Progenitor cell of endocrine pancreas (in vitro differentiated cells): ENCODE results near the gene PCDH7. TPM values are rescaled to one million over a fixed set of nuclear protein-coding genes. Genes with fewer than 3 reads are reported as not detected.

Experiments
- DNase-seq: peaks from one replicate; pipeline ENCODE4 v3.0.0; 2021; ENCODE audit warnings: low spot score; ENCODE audit not compliant: unreplicated experiment
- H3K27ac Mint-ChIP-seq: 2 replicates; pipeline ENCODE4 v1.8.0; 2021; ENCODE audit warnings: mild to moderate bottlenecking, moderate library complexity, mixed read lengths
- H3K27me3 Mint-ChIP-seq: 2 replicates; pipeline ENCODE4 v1.8.0; 2021; ENCODE audit warnings: mixed read lengths
- H3K36me3 Mint-ChIP-seq: 2 replicates; pipeline ENCODE4 v1.8.0; 2022; ENCODE audit warnings: mixed read lengths; ENCODE audit not compliant: insufficient read depth
- H3K4me1 Mint-ChIP-seq: 2 replicates; pipeline ENCODE4 v1.8.0; 2021; ENCODE audit warnings: low read depth, mixed read lengths
- H3K4me3 Mint-ChIP-seq: 2 replicates; pipeline ENCODE4 v1.8.0; 2021; ENCODE audit warnings: low read depth, mild to moderate bottlenecking, moderate library complexity, mixed read lengths
- H3K9me3 Mint-ChIP-seq: 2 replicates; pipeline ENCODE4 v1.8.0; 2021; ENCODE audit warnings: low read depth, mixed read lengths
- CTCF ChIP-seq: fragments of 200-600 bp; sonication (generic); IDR thresholded peaks from one replicate; pipeline ENCODE4 v1.5.0; 2021; ENCODE audit warnings: antibody characterized with exemption, mild to moderate bottlenecking; ENCODE audit not compliant: unreplicated experiment
- total RNA-seq: library from RNA; stranded (reverse); gene quantifications from 2 replicates; pipeline ENCODE4 v1.2.1, GENCODE V29; 2021

The PCDH7 gene
- total RNA-seq, 1 donor from 2014 or later, result 9.9 TPM

DNA sequence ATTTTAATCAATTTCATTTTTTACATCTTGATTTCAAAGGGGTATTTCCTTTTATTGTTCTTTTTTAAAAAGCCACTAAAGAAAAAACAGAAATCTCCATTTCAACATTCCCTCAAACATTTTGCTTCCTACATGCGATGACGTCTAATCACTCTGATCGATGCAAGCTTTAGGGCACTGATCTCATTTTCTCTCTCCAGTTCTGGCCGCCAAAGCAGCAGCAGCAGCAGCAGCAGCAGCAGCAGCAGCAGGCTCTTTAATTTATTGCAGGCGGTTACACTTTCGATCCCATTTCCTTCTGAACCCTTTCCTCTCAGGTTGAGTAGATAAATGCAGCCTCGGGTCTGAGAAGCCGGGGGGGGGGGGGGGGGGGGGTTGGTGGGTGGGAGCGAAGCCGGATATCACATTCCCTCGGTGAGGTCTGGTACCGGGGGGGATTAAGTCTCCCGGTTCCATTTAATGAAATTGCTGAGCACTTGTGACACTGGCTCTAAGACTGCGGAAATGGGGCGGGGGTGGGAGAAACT is 3.4 kb upstream of the PCDH7 start:
- Mint-ChIP-seq H3K27me3 (peaks cover 21% of the 10 kb centered on the region), H3K36me3 (no peaks in the 10 kb centered on the region), H3K4me3 (peak overlapping the region; percentile 82), H3K27ac (peak overlapping the region; percentile 94), H3K4me1 (peaks cover 18% of the 10 kb centered on the region), H3K9me3 (no peaks in the 10 kb centered on the region)
- no peak for DNase-seq
- TF ChIP-seq CTCF, result no peak

- DNase-seq, result no peak
- Mint-ChIP-seq H3K36me3 (no peaks in the 10 kb centered on the region), H3K27me3 (peaks cover 25% of the 10 kb centered on the region), H3K4me3 (peak overlapping the region; percentile 82), H3K9me3 (no peaks in the 10 kb centered on the region), H3K27ac (peak overlapping the region; percentile 94), H3K4me1 (peaks cover 18% of the 10 kb centered on the region)
- no peak for TF ChIP-seq CTCF
These were observed 2.8 kb upstream of the PCDH7 start for GRCh38 chr4:30717208-30718020.

GRCh38 chr4:30718021-30718542 is 2.1 kb upstream of the PCDH7 start:
- peak; percentile 41 for DNase-seq
- H3K27ac Mint-ChIP-seq, result no peak overlapping the region
- H3K4me1 Mint-ChIP-seq, result peaks cover 20% of the 10 kb centered on the region
- peak overlapping the region; percentile 82 for H3K4me3 Mint-ChIP-seq
- no peaks in the 10 kb centered on the region for H3K36me3 Mint-ChIP-seq
- H3K27me3 Mint-ChIP-seq, result peaks cover 32% of the 10 kb centered on the region
- no peak for TF ChIP-seq CTCF
- no peaks in the 10 kb centered on the region for H3K9me3 Mint-ChIP-seq

DNA sequence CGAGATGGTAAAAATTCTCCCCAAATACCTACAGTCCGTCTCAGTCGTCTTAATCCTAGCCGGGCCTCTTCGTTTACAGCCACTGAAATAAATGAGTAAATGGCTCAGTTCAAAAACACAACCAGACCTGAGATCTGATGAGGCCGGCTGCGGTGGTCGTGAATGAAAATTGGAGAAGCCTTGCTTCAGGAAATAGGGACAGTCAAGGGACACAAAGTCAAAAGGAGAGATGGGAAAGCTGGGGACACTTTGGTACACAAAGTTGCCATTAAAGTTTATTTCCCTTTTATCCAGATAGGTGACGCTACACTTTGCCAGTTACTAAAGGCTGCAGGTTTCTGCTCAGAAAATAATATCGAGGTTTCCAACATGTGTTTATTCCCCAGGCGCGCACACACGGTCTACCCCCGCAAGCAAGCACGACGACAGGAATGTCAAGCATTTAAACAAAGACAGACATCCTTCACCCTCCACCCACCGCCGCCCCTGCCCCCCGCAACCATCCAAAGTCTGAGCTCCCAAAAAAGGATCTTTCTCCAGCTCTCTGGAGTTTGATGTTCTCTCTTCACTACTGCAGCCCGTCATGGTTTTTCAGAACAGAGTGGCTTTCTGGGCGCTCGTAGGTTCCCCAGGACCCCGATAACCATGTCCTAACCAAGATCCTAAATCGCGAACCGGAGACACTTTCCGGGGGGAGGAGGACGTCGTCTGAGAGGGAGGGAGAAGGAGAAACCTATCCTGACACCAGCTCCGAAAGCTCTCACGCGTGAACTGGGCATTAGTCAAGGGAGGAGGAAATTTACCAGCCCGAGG is 1.3 kb upstream of the PCDH7 start:
- peaks cover 22% of the 10 kb centered on the region for H3K4me1 Mint-ChIP-seq
- DNase-seq, result no peak
- TF ChIP-seq CTCF, result no peak
- H3K9me3 Mint-ChIP-seq, result no peaks in the 10 kb centered on the region
- H3K27me3 Mint-ChIP-seq, result peaks cover 40% of the 10 kb centered on the region
- H3K36me3 Mint-ChIP-seq, result no peaks in the 10 kb centered on the region
- H3K27ac Mint-ChIP-seq, result peak overlapping the region; percentile 84
- peak overlapping the region; percentile 82 for H3K4me3 Mint-ChIP-seq

GRCh38 chr4:30719454-30720020 is 632 bp upstream of the PCDH7 start:
- peaks cover 46% of the 10 kb centered on the region for H3K27me3 Mint-ChIP-seq
- peak overlapping the region; percentile 82 for H3K4me3 Mint-ChIP-seq

More at GRCh38 chr4:30719454-30720020, 632 bp upstream of the PCDH7 start:
- no peak for TF ChIP-seq CTCF
- Mint-ChIP-seq H3K36me3 (no peaks in the 10 kb centered on the region), H3K4me1 (peaks cover 24% of the 10 kb centered on the region), H3K27ac (peak overlapping the region; percentile 92), H3K9me3 (no peaks in the 10 kb centered on the region)
- no peak for DNase-seq
